Measurements from ENCODE around the gene PSORS1C2.

DNA sequence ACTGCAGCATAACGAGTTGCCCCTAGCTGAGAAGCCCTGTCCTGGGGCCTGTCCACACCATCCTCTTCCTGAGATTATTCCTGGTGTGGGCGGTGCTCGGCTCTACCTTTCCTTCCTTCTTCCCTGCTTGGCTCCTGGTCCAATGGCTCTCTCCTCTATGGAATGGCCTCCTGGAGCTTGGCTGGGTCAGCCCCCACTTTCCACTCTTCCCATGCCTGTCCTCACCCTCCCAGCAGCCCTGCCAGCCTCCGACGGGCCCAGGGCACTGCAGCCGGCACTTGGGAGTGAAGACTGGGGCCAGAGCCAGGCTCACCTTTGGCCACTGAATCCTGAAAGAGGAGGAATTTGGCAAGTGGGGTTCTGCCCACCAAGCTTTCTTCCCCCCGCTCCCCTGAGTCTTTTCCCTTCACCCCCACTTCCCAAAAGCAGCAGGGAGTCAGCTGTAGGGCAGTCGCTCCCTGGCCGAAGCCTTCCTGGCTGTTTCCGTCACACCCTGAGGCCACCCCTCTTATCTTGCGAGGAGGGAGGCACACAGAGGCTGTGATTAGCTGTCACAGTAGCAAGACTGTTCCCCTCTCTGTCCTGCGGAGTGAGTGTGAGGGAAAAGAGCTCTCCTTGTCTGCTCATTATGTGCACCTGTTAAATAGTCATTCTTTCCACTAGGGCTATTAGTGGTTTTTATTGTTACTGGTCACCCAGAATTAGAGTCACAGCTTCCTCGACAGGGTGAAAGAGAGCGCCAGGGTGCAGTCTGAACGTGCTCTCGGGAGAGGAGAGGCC, 12.3 kb downstream of the PSORS1C2 start:
- TF ChIP-seq EZH2phosphoT487 (IDR thresholded peaks at IDR 0.05; ENCODE audit: borderline replicate concordance, low read depth, low read length), result no peak
- TF ChIP-seq, protein P1, sequence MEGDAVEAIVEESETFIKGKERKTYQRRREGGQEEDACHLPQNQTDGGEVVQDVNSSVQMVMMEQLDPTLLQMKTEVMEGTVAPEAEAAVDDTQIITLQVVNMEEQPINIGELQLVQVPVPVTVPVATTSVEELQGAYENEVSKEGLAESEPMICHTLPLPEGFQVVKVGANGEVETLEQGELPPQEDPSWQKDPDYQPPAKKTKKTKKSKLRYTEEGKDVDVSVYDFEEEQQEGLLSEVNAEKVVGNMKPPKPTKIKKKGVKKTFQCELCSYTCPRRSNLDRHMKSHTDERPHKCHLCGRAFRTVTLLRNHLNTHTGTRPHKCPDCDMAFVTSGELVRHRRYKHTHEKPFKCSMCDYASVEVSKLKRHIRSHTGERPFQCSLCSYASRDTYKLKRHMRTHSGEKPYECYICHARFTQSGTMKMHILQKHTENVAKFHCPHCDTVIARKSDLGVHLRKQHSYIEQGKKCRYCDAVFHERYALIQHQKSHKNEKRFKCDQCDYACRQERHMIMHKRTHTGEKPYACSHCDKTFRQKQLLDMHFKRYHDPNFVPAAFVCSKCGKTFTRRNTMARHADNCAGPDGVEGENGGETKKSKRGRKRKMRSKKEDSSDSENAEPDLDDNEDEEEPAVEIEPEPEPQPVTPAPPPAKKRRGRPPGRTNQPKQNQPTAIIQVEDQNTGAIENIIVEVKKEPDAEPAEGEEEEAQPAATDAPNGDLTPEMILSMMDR (conservative IDR thresholded peaks at IDR 0.05; ENCODE audit: low read length), result no peak

Measured in OCI-LY7 (cell line).